Osteoblast (primary cell): Measurements from ENCODE around the gene ADAM12. TPM values are rescaled to one million over a fixed set of nuclear protein-coding genes. Genes with fewer than 3 reads are reported as not detected.

Experiments used
- DNase-seq: peaks from one replicate; pipeline ENCODE4 v3.0.0; 2011; ENCODE audit warnings: low spot score, mixed read lengths; ENCODE audit not compliant: insufficient read length; ENCODE audit errors: missing footprints
- H2AFZ ChIP-seq: 2 replicates; pipeline ENCODE4 v1.6.0; 2011; ENCODE audit warnings: mild to moderate bottlenecking, low read length
- H3K27ac ChIP-seq: 2 replicates; pipeline ENCODE4 v1.5.1; 2011; ENCODE audit warnings: mild to moderate bottlenecking, low read depth, low read length, moderate library complexity
- H3K27me3 ChIP-seq: 2 replicates; pipeline ENCODE4 v1.6.0; 2012; ENCODE audit warnings: mild to moderate bottlenecking, control low read depth, inconsistent platforms, low read length, moderate library complexity; ENCODE audit not compliant: insufficient read depth
- H3K36me3 ChIP-seq: 2 replicates; pipeline ENCODE4 v1.5.1; 2011; ENCODE audit warnings: mild to moderate bottlenecking, low read length, control low read depth, moderate library complexity; ENCODE audit not compliant: insufficient read depth
- H3K4me1 ChIP-seq: 2 replicates; pipeline ENCODE4 v1.5.1; 2011; ENCODE audit warnings: mild to moderate bottlenecking, low read length, control low read depth, moderate library complexity; ENCODE audit not compliant: insufficient read depth
- H3K4me2 ChIP-seq: 2 replicates; pipeline ENCODE4 v1.6.0; 2011; ENCODE audit warnings: mild to moderate bottlenecking, low read length; ENCODE audit not compliant: insufficient read depth
- H3K4me3 ChIP-seq: fragments of 200-600 bp; sonication (generic); 3 replicates; pipeline ENCODE4 v1.5.1; 2012; ENCODE audit warnings: mild to moderate bottlenecking, low read length, inconsistent platforms; ENCODE audit not compliant: insufficient read depth
- H3K79me2 ChIP-seq: 2 replicates; pipeline ENCODE4 v1.6.0; 2012; ENCODE audit warnings: mild to moderate bottlenecking, low read length, control low read depth, inconsistent platforms; ENCODE audit not compliant: insufficient read depth
- H3K9me3 ChIP-seq: 2 replicates; pipeline ENCODE4 v1.5.1; 2011; ENCODE audit warnings: low read depth, low read length, control low read depth
- H4K20me1 ChIP-seq: 2 replicates; pipeline ENCODE4 v1.6.0; 2012; ENCODE audit warnings: mild to moderate bottlenecking, low read length, control low read depth; ENCODE audit not compliant: insufficient read depth
- CTCF ChIP-seq: IDR thresholded peaks from 2 replicates; pipeline ENCODE4 v1.5.1; 2011; ENCODE audit warnings: mild to moderate bottlenecking, low read depth, low read length, moderate library complexity; ENCODE audit errors: extremely low read depth
- total RNA-seq: library from RNA; depleted of rRNA; stranded (reverse); fragments of >200 nt; gene quantifications from 2 replicates; pipeline ENCODE4 v1.2.3, GENCODE V29; 2012

ADAM12 gene
- total RNA-seq, 1 donor: 345 TPM

- TF ChIP-seq CTCF: no peak
- H3K79me2 ChIP-seq: peaks cover 46% of the 10 kb centered on the region
- peaks cover 56% of the 10 kb centered on the region for H3K4me1 ChIP-seq
- no peak overlapping the region for H2AFZ ChIP-seq
- H3K36me3 ChIP-seq: peaks cover 12% of the 10 kb centered on the region
- H3K4me3 ChIP-seq: no peak overlapping the region
- no peaks in the 10 kb centered on the region for H4K20me1 ChIP-seq
- H3K4me2 ChIP-seq: no peak overlapping the region
- no peaks in the 10 kb centered on the region for H3K27me3 ChIP-seq
- no peaks in the 10 kb centered on the region for H3K9me3 ChIP-seq
- no peak for DNase-seq
- peak overlapping the region; percentile 80 for H3K27ac ChIP-seq
Observed at GRCh38 chr10:126209451-126209850, 178.8 kb downstream of the ADAM12 start.

- no peak overlapping the region for H2AFZ ChIP-seq
- no peak overlapping the region for H3K4me2 ChIP-seq
- H4K20me1 ChIP-seq: no peaks in the 10 kb centered on the region
- no peaks in the 10 kb centered on the region for H3K9me3 ChIP-seq
- TF ChIP-seq CTCF: no peak
- no peak overlapping the region for H3K4me3 ChIP-seq
- H3K36me3 ChIP-seq: peaks cover 12% of the 10 kb centered on the region
- DNase-seq: peak; percentile 86
- peaks cover 46% of the 10 kb centered on the region for H3K79me2 ChIP-seq
- peak overlapping the region; percentile 80 for H3K27ac ChIP-seq
- H3K27me3 ChIP-seq: no peaks in the 10 kb centered on the region
- H3K4me1 ChIP-seq: peaks cover 63% of the 10 kb centered on the region
Observed at GRCh38 chr10:126208726-126209302, 179.5 kb downstream of the ADAM12 start.

GRCh38 chr10:126207851-126208250 is 180.4 kb downstream of the ADAM12 start:
- Histone ChIP-seq H3K27ac (peak overlapping the region; percentile 80), H2AFZ (no peak overlapping the region), H3K27me3 (no peaks in the 10 kb centered on the region), H3K79me2 (peaks cover 36% of the 10 kb centered on the region), H3K36me3 (peaks cover 12% of the 10 kb centered on the region), H3K4me1 (peaks cover 72% of the 10 kb centered on the region), H3K4me2 (peak overlapping the region; percentile 39), H4K20me1 (no peaks in the 10 kb centered on the region), H3K9me3 (no peaks in the 10 kb centered on the region), H3K4me3 (no peak overlapping the region)
- no peak for DNase-seq
- TF ChIP-seq CTCF: no peak

- Histone ChIP-seq H3K79me2 (peaks cover 36% of the 10 kb centered on the region), H3K4me1 (peaks cover 76% of the 10 kb centered on the region), H4K20me1 (no peaks in the 10 kb centered on the region), H3K36me3 (peaks cover 12% of the 10 kb centered on the region), H3K27me3 (no peaks in the 10 kb centered on the region), H3K4me2 (peak overlapping the region; percentile 39), H3K4me3 (no peak overlapping the region), H2AFZ (no peak overlapping the region), H3K9me3 (no peaks in the 10 kb centered on the region), H3K27ac (peak overlapping the region; percentile 80)
- no peak for DNase-seq
- TF ChIP-seq CTCF: no peak
Observed at GRCh38 chr10:126207313-126207771, 180.9 kb downstream of the ADAM12 start.
